HL-60 (cell line): Measurements from ENCODE around the gene NDRG4.

Experiments used
- DNase-seq, 2 experiments: peaks; one replicate each; pipeline ENCODE4 v3.0.0-alpha.2; 2010 to 2020; ENCODE audit warnings: low read depth in 1 of 2, low spot score in 1 of 2
- H3K27ac ChIP-seq: fragments of 250-450 bp; sonication (Bioruptor Pico); replicated peaks from 2 replicates; pipeline ENCODE4 v1.5.1; 2020; ENCODE audit warnings: mild to moderate bottlenecking, moderate library complexity
- H3K27me3 ChIP-seq: fragments of 250-450 bp; sonication (Bioruptor Pico); 2 replicates; pipeline ENCODE4 v1.5.1; 2021; ENCODE audit warnings: mild to moderate bottlenecking, moderate library complexity; ENCODE audit not compliant: insufficient read depth, poor library complexity, severe bottlenecking
- H3K4me3 ChIP-seq: replicated peaks from 2 replicates; pipeline ENCODE4 v1.5.1; 2011; ENCODE audit warnings: mild to moderate bottlenecking, control low read depth, low read length; ENCODE audit not compliant: insufficient read depth
- GABPA ChIP-seq: IDR thresholded peaks from 2 replicates; pipeline ENCODE4 v1.6.1; 2012; ENCODE audit warnings: low read depth
- POLR2AphosphoS5 ChIP-seq: IDR thresholded peaks from 2 replicates; pipeline ENCODE4 v1.6.1; 2012; ENCODE audit warnings: low read depth
- SPI1 ChIP-seq: IDR thresholded peaks from 2 replicates; pipeline ENCODE4 v1.6.1; 2012; ENCODE audit warnings: low read depth, mild to moderate bottlenecking, borderline replicate concordance
- TF ChIP-seq, protein P1 (sequence below): IDR thresholded peaks from one replicate; pipeline ENCODE4 v1.5.1; 2011; ENCODE audit warnings: low read length, control low read depth, inconsistent platforms; ENCODE audit not compliant: insufficient read depth
- TF ChIP-seq, protein P2 (sequence below): IDR thresholded peaks from 2 replicates; pipeline ENCODE4 v1.6.1; 2012; ENCODE audit warnings: low read depth; ENCODE audit not compliant: insufficient replicate concordance

NDRG4 gene

DNA sequence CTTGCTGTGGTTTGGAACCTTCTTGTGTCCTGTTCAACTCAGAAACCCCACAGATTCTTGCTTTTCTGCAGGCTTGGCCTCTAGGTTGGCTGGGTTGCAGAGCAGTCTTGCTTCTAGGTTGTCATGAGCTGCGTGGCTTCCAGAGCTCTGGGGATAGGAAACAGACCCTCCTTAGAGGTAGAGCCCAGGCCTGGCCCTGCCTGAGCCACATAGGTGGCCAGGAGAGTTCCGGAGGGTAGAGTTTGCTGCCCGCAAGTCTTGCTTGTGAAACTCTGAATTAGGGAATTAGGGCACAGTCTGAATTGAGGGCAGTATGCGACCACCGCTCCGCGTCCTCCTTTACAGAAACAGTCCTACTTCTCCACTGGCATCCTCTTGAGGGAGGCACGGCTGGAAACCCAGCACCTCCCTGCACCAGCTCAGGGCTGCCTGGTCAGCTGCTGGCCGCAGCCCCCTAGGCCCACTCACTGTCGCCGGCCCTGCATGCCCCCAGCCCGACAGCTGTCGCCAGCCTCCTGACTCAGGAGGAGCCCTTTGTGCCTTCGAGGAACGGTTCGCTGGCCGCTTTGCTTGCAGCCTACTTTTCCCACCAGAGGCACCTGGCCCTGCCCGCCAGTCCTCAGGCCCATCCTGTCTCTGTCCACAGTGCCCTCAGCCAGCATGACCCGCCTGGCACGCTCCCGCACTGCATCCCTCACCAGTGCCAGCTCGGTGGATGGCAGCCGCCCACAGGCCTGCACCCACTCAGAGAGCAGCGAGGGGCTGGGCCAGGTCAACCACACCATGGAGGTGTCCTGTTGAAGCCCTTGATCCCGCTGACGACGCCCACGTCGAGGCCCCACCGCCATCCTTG is 11.1 kb downstream of the NDRG4 start:
- TF ChIP-seq GABPA = no peak
- no peak overlapping the region for H3K4me3 ChIP-seq
- H3K27ac ChIP-seq = no peak overlapping the region
- no peak for DNase-seq
- H3K27me3 ChIP-seq = no peaks in the 10 kb centered on the region

DNA sequence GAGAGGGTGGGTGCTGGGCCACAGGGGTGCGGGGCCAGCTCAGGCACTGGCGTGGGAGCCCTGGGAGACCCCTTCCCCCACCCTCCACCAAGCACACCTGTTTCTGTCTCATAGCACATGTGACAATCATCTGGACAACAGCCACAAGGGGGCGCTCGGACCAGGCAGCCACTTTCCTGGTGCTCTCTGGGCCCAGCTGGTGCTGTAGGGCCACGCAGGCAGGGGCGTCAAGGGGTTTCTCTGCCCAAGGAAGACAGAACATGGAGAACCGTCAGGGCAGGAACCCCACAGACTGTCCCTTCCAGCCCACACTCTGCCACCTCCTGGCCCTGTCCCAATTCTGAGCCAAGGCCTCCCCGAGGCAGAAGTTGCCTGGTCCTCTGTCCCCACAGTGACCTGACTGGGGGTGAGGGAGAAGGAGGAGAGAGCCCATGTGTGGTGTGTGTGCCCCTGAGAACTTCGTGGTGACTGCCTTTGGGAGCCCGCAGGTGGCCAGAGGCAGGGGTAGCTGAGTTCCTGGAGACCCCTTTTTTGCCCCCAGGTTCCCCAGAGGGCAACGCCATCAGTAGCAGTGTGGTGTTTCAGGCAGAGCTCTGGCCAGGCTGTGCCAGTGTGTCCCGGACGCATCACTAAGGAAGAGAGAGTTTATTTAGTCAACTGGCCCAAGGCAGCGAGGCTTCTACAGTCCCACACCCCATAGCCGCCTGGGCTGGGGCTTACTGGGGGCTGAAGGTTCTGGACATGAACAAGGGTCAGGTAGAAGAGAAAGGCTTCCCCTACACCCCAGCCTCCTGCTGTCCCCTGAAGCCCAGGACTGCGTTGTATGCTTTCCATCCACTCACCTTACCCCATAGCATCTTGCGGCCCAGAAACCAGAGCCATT is 12.2 kb downstream of the NDRG4 start:
- peak; percentile 33 to 77 for DNase-seq
- TF ChIP-seq GABPA = no peak
- TF ChIP-seq, protein P1, sequence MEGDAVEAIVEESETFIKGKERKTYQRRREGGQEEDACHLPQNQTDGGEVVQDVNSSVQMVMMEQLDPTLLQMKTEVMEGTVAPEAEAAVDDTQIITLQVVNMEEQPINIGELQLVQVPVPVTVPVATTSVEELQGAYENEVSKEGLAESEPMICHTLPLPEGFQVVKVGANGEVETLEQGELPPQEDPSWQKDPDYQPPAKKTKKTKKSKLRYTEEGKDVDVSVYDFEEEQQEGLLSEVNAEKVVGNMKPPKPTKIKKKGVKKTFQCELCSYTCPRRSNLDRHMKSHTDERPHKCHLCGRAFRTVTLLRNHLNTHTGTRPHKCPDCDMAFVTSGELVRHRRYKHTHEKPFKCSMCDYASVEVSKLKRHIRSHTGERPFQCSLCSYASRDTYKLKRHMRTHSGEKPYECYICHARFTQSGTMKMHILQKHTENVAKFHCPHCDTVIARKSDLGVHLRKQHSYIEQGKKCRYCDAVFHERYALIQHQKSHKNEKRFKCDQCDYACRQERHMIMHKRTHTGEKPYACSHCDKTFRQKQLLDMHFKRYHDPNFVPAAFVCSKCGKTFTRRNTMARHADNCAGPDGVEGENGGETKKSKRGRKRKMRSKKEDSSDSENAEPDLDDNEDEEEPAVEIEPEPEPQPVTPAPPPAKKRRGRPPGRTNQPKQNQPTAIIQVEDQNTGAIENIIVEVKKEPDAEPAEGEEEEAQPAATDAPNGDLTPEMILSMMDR = peak; percentile 43
- H3K27ac ChIP-seq = no peak overlapping the region
- H3K4me3 ChIP-seq = no peak overlapping the region
- no peaks in the 10 kb centered on the region for H3K27me3 ChIP-seq

GRCh38 chr16:58513874-58514273 is 13.9 kb downstream of the NDRG4 start:
- Histone ChIP-seq H3K4me3 (no peak overlapping the region), H3K27me3 (no peaks in the 10 kb centered on the region), H3K27ac (no peak overlapping the region)
- TF ChIP-seq GABPA = no peak
- DNase-seq = no peak

GRCh38 chr16:58515125-58515870 is 15.4 kb downstream of the NDRG4 start, which contains the start of gene SETD6:
SETD6 (plus strand) TSS chr16:58515517; CDS start chr16:58515538, 21 bp downstream.
- no peaks in the 10 kb centered on the region for H3K27me3 ChIP-seq
- H3K4me3 ChIP-seq = peak within 1 kb of the TSS; percentile 91
- TF ChIP-seq SPI1 (no peak), GABPA (peak; percentile 78), POLR2AphosphoS5 (peak; percentile 77)
- TF ChIP-seq, protein P2, sequence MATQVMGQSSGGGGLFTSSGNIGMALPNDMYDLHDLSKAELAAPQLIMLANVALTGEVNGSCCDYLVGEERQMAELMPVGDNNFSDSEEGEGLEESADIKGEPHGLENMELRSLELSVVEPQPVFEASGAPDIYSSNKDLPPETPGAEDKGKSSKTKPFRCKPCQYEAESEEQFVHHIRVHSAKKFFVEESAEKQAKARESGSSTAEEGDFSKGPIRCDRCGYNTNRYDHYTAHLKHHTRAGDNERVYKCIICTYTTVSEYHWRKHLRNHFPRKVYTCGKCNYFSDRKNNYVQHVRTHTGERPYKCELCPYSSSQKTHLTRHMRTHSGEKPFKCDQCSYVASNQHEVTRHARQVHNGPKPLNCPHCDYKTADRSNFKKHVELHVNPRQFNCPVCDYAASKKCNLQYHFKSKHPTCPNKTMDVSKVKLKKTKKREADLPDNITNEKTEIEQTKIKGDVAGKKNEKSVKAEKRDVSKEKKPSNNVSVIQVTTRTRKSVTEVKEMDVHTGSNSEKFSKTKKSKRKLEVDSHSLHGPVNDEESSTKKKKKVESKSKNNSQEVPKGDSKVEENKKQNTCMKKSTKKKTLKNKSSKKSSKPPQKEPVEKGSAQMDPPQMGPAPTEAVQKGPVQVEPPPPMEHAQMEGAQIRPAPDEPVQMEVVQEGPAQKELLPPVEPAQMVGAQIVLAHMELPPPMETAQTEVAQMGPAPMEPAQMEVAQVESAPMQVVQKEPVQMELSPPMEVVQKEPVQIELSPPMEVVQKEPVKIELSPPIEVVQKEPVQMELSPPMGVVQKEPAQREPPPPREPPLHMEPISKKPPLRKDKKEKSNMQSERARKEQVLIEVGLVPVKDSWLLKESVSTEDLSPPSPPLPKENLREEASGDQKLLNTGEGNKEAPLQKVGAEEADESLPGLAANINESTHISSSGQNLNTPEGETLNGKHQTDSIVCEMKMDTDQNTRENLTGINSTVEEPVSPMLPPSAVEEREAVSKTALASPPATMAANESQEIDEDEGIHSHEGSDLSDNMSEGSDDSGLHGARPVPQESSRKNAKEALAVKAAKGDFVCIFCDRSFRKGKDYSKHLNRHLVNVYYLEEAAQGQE = no peak
- peak; percentile 87 to 93 for DNase-seq
- H3K27ac ChIP-seq = peak within 1 kb of the TSS; percentile 81

GRCh38 chr16:58515871-58516767 is 16.2 kb downstream of the NDRG4 start:
- TF ChIP-seq POLR2AphosphoS5 = peak; percentile 60
- TF ChIP-seq, protein P2 = no peak
- no peaks in the 10 kb centered on the region for H3K27me3 ChIP-seq
- H3K27ac ChIP-seq = peak overlapping the region; percentile 81
- peak overlapping the region; percentile 91 for H3K4me3 ChIP-seq
- peak; percentile 49 to 53 for DNase-seq
